Ureter (tissue), 1 donor: ENCODE results near the gene NXT2. TPM values are rescaled to one million over a fixed set of nuclear protein-coding genes. Genes with fewer than 3 reads are reported as not detected.

ENCODE experiments used
- total RNA-seq: library from RNA; stranded (reverse); gene quantifications from one replicate; pipeline ENCODE4 v1.2.4, GENCODE V29; 2023
- donor health status: DM: yes; HTN: yes; CAD: no.

The NXT2 gene
- total RNA-seq, 1 donor from 2014 or later = 10.1 TPM

Other genes with a start within 250 kb of the NXT2 start
- not detected for gene GUCY2F, start 54.8 kb upstream of the NXT2 start, total RNA-seq
- gene KCNE5, start 88.3 kb downstream of the NXT2 start, total RNA-seq = 0.26 TPM
- gene ACSL4, start 196.4 kb downstream of the NXT2 start, total RNA-seq = 38.8 TPM